Tibial nerve (tissue), 4 donors: ENCODE measurements around the gene SEMA5B.

Source experiments
- CTCF ChIP-seq, 5 experiments: fragments of 200-600 bp in 3 of 5; fragments of 450-650 bp in 2 of 5; sonication (generic) in 3 of 5; IDR thresholded peaks; one replicate each; pipeline ENCODE4 v1.5.1; 2016 to 2019; ENCODE audit warnings: antibody characterized with exemption in 5 of 5, mild to moderate bottlenecking in 3 of 5, moderate library complexity in 2 of 5
- EP300 ChIP-seq, 2 donors: sonication (generic); formaldehyde crosslinking; IDR thresholded peaks; one replicate each; pipeline ENCODE4 v1.6.1; 2017; ENCODE audit warnings: antibody characterized with exemption in 2 of 2, mild to moderate bottlenecking in 1 of 2
- POLR2A ChIP-seq, 2 donors: fragments of 450-650 bp; IDR thresholded peaks; one replicate each; pipeline ENCODE4 v1.6.1; 2017; ENCODE audit warnings: antibody characterized with exemption in 2 of 2, mild to moderate bottlenecking in 2 of 2, moderate library complexity in 2 of 2

- no peak for TF ChIP-seq CTCF (IDR thresholded peaks at IDR 0.05)
- TF ChIP-seq POLR2A (IDR thresholded peaks at IDR 0.05): no peak
- no peak for TF ChIP-seq EP300 (IDR thresholded peaks at IDR 0.05)
Measured at GRCh38 chr3:123008840-123009239, 18.7 kb downstream of the SEMA5B start.
